GM10266 (cell line): Measurements from ENCODE around the gene GFOD1.

Experiments used
- DNase-seq: peaks from one replicate; pipeline ENCODE4 v3.0.0; 2012; ENCODE audit errors: extremely low spot score
- TF ChIP-seq, protein P1 (sequence below): IDR thresholded peaks from 2 replicates; pipeline ENCODE4 v1.5.1; 2012; ENCODE audit warnings: mild to moderate bottlenecking, low read depth; ENCODE audit not compliant: control insufficient read depth, insufficient read depth; ENCODE audit errors: missing control alignments

The GFOD1 gene

GRCh38 chr6:13417954-13418353 is 69.4 kb downstream of the GFOD1 start:
- TF ChIP-seq, protein P1, sequence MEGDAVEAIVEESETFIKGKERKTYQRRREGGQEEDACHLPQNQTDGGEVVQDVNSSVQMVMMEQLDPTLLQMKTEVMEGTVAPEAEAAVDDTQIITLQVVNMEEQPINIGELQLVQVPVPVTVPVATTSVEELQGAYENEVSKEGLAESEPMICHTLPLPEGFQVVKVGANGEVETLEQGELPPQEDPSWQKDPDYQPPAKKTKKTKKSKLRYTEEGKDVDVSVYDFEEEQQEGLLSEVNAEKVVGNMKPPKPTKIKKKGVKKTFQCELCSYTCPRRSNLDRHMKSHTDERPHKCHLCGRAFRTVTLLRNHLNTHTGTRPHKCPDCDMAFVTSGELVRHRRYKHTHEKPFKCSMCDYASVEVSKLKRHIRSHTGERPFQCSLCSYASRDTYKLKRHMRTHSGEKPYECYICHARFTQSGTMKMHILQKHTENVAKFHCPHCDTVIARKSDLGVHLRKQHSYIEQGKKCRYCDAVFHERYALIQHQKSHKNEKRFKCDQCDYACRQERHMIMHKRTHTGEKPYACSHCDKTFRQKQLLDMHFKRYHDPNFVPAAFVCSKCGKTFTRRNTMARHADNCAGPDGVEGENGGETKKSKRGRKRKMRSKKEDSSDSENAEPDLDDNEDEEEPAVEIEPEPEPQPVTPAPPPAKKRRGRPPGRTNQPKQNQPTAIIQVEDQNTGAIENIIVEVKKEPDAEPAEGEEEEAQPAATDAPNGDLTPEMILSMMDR = no peak
- no peak for DNase-seq

DNA sequence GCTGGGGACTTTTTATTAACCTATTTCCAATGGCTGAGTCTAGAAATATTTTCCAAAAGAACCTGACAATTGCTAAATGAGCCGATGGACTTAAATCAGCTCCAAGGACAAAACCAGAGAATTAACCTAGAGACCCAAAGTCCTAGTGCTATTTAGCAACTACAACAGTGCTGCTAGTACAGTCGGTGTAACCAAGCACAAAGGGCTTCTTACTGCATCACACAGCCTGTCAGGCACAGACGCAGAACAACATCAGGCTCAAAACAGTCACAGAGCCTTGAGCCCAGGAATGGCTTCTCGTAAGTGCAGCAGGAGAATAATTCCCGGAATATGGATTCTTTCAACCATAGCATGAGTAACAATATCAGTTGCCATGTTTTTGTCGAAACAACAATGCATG is 70.0 kb downstream of the GFOD1 start:
- TF ChIP-seq, protein P1 = no peak
- DNase-seq = no peak

- no peak for DNase-seq
- TF ChIP-seq, protein P1 = no peak
Observed at GRCh38 chr6:13415283-13415682, 72.1 kb downstream of the GFOD1 start.

GRCh38 chr6:13413900-13414555 is 73.4 kb downstream of the GFOD1 start:
- DNase-seq = no peak
- TF ChIP-seq, protein P1 = no peak

- no peak for DNase-seq
- TF ChIP-seq, protein P1 = no peak
Observed at GRCh38 chr6:13413466-13413862, 73.9 kb downstream of the GFOD1 start.

- DNase-seq = no peak
- TF ChIP-seq, protein P1 = no peak
Observed at GRCh38 chr6:13412639-13413465, 74.5 kb downstream of the GFOD1 start.

DNA sequence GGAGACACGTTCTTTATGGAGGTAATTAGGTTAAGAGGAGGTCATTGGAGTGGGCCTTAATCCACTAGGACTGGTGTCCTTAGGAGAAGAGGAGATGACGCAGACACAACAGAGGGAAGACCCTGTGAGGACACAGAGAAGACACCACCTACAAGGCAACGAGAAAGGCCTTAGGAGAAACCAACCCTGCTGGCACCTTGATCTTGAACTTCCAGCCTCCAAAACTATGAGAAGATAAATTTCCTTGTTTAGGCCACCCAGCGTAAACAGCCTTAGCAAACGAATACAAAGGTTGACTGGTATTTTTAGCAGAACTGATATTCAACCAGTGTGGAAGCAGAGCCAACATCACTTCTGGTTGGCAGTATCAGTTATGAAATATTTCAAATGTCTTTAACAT is 75.2 kb downstream of the GFOD1 start:
- TF ChIP-seq, protein P1 = no peak
- DNase-seq = no peak
